ENCODE results near the gene RETREG3. TPM values are rescaled to one million over a fixed set of nuclear protein-coding genes. Genes with fewer than 3 reads are reported as not detected.

The RETREG3 gene
- total and polyA plus RNA-seq, 2 experiments from 2014 or later = 8.0 to 38.2 TPM

DNA sequence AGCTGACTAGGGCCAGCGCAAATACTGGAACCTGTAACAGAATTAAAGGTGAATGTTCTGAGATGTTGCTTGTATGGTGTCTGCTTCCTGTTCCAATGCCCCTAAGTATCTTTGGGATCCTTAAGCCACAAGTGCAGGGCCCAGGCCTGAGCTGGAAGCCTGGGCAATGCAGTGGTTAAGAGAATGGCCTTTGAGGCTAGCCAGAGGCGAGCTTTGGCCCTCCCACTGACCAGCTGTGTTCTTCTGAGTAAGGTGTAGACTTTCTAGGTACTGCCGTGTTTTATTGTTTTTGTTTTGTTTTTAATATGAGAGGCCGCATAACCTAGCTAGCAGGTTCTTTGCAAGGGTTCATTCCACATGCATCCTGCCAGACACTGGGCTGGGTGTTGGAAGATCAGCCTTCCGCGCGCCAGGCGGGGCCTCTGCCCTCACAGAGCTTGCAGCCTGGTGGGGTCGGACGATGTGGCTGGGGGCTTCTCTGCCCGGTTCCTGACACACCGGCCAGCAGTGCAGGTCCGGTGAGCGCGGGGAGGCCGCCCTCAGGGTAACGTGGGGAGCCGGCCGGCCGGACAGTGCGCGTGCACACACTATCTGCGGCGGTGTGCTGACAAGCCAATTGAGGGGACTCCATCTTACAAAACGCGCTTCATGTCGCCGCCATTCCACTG, 42.8 kb downstream of the RETREG3 start (continued):
- TF ChIP-seq, protein P1, sequence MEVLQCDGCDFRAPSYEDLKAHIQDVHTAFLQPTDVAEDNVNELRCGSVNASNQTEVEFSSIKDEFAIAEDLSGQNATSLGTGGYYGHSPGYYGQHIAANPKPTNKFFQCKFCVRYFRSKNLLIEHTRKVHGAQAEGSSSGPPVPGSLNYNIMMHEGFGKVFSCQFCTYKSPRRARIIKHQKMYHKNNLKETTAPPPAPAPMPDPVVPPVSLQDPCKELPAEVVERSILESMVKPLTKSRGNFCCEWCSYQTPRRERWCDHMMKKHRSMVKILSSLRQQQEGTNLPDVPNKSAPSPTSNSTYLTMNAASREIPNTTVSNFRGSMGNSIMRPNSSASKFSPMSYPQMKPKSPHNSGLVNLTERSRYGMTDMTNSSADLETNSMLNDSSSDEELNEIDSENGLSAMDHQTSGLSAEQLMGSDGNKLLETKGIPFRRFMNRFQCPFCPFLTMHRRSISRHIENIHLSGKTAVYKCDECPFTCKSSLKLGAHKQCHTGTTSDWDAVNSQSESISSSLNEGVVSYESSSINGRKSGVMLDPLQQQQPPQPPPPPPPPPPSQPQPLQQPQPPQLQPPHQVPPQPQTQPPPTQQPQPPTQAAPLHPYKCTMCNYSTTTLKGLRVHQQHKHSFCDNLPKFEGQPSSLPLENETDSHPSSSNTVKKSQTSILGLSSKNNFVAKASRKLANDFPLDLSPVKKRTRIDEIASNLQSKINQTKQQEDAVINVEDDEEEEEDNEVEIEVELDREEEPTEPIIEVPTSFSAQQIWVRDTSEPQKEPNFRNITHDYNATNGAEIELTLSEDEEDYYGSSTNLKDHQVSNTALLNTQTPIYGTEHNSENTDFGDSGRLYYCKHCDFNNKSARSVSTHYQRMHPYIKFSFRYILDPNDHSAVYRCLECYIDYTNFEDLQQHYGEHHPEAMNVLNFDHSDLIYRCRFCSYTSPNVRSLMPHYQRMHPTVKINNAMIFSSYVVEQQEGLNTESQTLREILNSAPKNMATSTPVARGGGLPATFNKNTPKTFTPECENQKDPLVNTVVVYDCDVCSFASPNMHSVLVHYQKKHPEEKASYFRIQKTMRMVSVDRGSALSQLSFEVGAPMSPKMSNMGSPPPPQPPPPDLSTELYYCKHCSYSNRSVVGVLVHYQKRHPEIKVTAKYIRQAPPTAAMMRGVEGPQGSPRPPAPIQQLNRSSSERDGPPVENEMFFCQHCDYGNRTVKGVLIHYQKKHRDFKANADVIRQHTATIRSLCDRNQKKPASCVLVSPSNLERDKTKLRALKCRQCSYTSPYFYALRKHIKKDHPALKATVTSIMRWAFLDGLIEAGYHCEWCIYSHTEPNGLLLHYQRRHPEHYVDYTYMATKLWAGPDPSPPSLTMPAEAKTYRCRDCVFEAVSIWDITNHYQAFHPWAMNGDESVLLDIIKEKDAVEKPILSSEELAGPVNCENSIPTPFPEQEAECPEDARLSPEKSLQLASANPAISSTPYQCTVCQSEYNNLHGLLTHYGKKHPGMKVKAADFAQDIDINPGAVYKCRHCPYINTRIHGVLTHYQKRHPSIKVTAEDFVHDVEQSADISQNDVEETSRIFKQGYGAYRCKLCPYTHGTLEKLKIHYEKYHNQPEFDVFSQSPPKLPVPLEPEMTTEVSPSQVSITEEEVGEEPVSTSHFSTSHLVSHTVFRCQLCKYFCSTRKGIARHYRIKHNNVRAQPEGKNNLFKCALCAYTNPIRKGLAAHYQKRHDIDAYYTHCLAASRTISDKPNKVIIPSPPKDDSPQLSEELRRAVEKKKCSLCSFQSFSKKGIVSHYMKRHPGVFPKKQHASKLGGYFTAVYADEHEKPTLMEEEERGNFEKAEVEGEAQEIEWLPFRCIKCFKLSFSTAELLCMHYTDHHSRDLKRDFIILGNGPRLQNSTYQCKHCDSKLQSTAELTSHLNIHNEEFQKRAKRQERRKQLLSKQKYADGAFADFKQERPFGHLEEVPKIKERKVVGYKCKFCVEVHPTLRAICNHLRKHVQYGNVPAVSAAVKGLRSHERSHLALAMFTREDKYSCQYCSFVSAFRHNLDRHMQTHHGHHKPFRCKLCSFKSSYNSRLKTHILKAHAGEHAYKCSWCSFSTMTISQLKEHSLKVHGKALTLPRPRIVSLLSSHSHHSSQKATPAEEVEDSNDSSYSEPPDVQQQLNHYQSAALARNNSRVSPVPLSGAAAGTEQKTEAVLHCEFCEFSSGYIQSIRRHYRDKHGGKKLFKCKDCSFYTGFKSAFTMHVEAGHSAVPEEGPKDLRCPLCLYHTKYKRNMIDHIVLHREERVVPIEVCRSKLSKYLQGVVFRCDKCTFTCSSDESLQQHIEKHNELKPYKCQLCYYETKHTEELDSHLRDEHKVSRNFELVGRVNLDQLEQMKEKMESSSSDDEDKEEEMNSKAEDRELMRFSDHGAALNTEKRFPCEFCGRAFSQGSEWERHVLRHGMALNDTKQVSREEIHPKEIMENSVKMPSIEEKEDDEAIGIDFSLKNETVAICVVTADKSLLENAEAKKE (CRISPR knock-in tag; IDR thresholded peaks at IDR 0.05) = no peak
- no peak for TF ChIP-seq STAT1 (IDR thresholded peaks at IDR 0.05; ENCODE audit: unreplicated experiment)
- TF ChIP-seq EZH2phosphoT487 (IDR thresholded peaks at IDR 0.05; ENCODE audit: unreplicated experiment) = no peak
- no peak for TF ChIP-seq CREB1 (CRISPR knock-in tag; IDR thresholded peaks at IDR 0.05; ENCODE audit: low read depth)
- TF ChIP-seq EZH2 (IDR thresholded peaks at IDR 0.05; ENCODE audit: low read depth, unreplicated experiment) = no peak
- no peak for TF ChIP-seq NANOG (IDR thresholded peaks at IDR 0.05; ENCODE audit: borderline replicate concordance)
- TF ChIP-seq, protein P2, sequence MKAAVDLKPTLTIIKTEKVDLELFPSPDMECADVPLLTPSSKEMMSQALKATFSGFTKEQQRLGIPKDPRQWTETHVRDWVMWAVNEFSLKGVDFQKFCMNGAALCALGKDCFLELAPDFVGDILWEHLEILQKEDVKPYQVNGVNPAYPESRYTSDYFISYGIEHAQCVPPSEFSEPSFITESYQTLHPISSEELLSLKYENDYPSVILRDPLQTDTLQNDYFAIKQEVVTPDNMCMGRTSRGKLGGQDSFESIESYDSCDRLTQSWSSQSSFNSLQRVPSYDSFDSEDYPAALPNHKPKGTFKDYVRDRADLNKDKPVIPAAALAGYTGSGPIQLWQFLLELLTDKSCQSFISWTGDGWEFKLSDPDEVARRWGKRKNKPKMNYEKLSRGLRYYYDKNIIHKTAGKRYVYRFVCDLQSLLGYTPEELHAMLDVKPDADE (IDR thresholded peaks at IDR 0.05) = no peak
